Activated CD8-positive, alpha-beta memory T cell treated with anti-CD3 and anti-CD28 coated beads for 36 hours (primary cell): ENCODE measurements around the gene UPK1B. TPM values are rescaled to one million over a fixed set of nuclear protein-coding genes. Genes with fewer than 3 reads are reported as not detected.

Source experiments
- CTCF ChIA-PET: fragments of 350-600 bp; sonication (Branson Sonifier 250); formaldehyde crosslinking; loops from one replicate; lab custom pipeline; 2021; ENCODE audit warnings: antibody characterized with exemption; lab: Charles Lee
- POLR2A ChIA-PET: fragments of 350-600 bp; sonication (Branson Sonifier 250); formaldehyde crosslinking; loops from one replicate; lab custom pipeline; 2021; ENCODE audit warnings: antibody characterized with exemption; lab: Charles Lee
- total RNA-seq, 2 experiments: library from RNA; stranded (reverse); gene quantifications; one replicate each; pipeline ENCODE4 v1.2.3, GENCODE V29; 2021

UPK1B gene
- total RNA-seq, 2 experiments from 2014 or later, result not detected

DNA sequence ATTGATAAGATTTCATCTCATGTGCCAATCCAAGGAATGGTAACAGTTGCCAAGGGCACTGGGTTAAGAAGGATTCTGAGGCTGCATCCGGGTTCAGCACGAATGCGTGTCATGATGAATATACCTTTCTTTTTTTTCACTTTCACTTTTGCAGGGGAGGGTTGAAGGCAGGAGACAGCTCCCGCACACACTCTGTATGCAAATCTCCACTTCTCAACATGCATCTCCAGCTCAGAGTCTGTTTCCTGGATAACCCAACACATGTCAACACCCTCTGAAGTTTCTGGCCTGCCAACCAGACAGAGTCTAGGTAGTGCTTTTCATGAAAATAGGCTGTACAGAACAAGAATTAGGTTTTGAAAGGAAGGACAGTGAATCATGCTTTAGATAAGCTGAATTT, 45.7 kb downstream of the UPK1B start:
- ChIA-PET POLR2A (no interaction called here), CTCF (interaction anchor here (1.6 kb wide), 1 partner anchor 22 kb away, joined by 5 read pairs; the partner anchor contains the start of gene B4GALT4)

DNA sequence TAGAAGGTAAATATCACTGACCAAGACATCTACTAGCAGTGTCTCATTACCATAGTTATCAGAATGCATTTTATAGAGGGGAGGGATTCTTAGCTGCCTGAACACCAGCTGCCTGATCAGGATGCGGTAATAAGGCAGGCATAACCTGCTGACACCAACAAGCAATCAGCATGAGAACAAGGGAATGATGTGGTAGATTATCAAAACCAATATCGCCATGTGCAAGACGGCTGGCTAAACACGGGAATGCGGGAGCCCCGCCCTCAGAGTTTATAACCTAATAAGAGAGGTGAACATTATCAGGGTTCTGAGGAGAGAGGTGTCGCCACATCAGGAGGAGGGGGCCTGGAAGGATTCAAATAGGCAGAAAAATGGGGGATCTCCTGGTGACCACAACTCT, 46.8 kb downstream of the UPK1B start:
- ChIA-PET POLR2A (no interaction called here), CTCF (interaction anchor here (1.6 kb wide), 1 partner anchor 21 kb away, joined by 5 read pairs; the partner anchor contains the start of gene B4GALT4)

DNA sequence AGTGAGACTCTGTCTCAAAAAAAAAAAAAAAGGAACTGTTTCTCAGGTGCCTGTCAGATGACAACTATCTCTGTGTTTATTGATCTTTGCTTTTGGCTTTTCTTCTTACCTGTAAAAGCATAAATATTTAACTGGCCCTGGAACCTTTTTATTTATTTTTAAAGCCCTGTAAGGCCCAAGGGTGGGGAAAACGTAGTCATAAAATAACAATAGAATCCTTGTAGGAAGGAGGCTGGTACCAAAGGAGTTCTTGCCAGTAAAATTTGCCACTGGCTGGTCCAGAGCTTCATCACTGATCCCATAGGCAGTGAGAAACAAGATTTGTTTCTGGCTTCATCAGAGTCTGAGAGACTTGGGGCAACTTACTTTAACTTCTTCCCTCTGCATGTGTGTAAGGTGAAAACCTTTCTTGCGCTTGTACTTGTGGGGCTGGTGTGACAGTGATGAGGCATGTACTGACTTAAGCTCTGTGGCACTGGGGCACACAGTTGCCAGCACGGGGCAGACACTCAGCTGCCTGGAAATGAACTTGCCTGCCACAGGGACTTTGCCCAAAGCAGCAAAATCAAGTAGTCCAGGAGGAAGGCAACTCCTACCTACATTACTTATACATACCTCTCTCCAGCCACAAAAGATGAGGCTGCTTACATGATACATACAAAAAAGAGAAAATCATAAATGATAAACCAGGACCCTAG, 47.7 kb downstream of the UPK1B start:
- ChIA-PET CTCF (no interaction called here), POLR2A (no interaction called here)

DNA sequence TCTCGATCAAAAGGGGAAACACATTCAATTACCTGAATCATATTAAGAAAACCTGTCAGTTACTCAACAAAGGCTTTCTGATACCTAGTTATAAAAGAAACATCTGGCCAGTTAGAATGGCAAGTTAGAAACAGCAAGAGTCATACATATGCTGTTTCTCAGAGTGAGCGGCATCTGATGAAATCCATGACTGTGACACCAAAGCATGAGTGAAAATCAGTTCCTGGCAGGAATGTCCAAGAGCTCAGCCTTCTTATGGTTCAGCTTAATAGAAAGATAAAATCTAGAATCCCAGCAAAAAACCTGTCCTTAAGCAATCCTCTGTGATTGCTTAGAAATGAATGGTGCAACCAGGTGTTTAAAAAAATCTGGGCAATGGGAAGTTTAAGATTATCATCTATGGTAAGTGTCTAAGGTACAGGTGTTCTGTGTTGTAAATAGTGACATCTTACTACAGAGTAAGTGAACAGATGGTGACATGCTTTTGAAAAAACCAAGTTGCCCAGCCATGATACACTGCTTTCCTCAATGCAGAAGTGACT, 48.5 kb downstream of the UPK1B start:
- POLR2A ChIA-PET, result no interaction called here
- CTCF ChIA-PET, result no interaction called here

DNA sequence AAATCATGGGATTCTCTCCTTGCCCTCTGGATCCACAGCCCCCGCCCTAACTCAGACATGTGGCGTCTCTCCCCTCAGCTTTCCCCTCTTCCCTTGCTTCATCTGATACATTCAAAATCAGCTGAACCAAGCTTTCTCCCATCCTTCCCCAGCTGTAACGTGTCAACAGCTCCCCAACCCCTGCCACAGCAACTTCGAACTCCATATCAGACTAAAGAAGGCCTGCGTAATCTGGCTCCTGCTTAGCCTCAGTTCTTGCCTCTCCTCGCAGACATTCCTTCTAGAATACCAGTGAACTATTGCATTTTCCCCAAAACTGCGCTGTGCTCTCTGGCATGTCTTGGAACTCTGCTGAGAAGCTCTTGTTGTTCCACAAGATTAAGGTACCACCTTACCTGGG, 49.0 kb downstream of the UPK1B start:
- POLR2A ChIA-PET, result no interaction called here
- CTCF ChIA-PET, result no interaction called here

DNA sequence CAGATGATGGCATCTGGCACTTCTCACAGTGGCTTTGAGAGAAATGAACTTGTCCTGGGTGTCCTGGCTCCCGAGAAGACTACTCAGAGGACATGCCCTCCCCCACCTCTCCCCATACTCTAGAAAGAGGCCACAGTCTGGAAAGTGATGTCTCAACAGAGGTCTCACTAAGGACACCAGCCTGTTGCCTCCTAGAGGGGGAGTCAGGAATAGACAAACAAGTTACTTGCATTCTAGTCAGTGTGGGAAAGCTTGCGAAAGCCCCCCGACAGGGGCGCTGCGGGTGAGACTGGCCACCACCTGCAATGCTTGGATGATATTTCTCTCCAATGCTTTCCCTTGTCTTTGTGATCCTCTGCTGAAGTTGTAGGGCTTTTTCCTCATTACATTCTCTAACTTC, 50.1 kb downstream of the UPK1B start:
- ChIA-PET CTCF (no interaction called here), POLR2A (no interaction called here)

DNA sequence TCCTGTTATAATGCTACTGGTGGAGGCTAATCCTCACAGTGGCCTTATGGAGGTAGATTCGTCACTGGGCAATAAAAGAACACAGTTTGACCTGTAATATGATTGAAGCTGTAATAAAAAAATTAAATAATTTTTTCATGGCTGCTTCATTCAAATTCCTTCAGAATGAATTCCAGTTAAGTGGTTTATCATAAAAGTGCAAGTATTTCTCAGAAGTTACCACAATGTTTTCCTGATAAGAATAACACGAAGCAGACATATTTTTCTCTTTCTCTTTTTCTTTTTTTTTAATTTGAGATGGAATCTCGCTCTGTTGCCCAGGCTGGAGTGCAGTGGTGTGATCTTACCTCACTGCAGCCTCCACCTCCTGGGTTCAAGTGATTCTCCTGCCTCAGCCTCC, 51.7 kb downstream of the UPK1B start:
- POLR2A ChIA-PET, result no interaction called here
- CTCF ChIA-PET, result interaction anchor here (0.6 to 1.4 kb wide), 3 partner anchors 16 to 188 kb away, joined by 3 read pairs; partner anchors contain the start of gene B4GALT4

DNA sequence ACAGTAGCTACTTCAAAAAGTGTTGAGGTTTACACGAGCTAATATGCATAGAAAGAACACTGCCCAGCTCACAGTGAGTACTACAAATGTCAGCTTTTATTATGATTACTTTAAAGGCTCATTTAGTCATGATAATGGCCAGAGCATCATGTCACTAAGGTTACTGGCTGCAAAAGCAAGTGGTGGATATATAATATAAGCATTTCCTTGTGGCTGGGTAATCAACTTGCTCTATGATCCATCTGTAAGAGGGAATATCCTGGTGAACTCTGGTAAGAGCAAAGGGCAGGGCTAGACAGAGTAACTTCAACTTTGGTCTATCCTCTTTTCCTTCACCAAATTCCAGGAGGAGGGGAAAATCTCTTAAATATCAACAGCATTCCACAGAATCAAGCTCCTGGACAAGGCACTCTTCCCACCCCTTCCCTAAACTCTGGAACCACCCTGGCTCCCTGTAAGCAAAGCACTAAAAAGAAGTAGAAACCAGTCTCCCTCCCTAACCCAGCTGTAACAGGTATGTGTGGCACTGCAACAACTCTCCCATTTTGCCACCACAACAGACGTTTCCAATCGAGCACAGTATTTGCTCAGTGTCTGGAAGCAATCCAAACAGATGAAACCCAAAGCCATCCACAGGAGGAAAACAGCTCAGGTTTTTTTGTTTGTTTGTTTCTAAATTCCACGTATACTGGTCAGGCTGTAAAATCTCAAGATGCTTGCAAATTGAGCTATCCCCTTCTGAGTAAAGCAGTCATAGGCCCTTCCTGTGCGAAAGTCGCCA, 53.9 kb downstream of the UPK1B start:
- ChIA-PET POLR2A (no interaction called here), CTCF (interaction anchor here (1.0 kb wide), 1 partner anchor 343 kb away, joined by 5 read pairs; no protein-coding TSS in a partner anchor)

DNA sequence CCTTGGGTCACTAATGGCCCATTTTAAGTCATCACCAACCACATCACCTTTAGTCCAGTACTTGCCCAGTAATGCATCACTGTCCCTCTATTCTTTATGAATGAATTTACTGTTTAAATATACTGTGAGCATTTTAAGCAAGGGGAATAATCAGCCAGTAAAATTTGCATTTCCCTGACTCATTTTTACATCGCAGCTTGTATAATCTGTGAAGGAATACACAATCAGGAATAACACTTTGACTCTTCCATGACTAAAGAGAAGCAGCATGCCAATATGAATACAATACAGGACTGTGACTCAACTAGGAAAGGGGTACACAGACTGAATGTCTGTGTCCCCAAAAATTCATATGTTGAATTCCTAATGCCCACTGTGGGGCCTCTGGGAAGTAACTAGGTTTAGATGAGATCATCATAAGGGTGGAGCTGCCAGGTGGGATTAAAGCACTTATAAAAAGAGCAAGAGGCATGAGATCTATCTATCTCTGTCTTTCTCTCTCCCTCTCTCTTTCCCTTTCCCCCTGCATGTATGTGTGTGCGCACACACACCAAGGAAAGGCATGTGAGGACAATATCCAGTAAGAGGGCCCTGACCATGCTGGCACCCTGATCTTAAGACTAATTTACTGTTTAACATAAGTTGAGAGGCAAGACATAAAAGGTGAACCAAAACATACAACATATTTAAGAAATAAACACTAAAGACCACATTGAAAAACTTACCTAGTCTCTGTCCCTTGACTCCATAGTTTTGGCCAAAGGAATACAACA, 55.2 kb downstream of the UPK1B start:
- POLR2A ChIA-PET, result no interaction called here
- CTCF ChIA-PET, result no interaction called here

DNA sequence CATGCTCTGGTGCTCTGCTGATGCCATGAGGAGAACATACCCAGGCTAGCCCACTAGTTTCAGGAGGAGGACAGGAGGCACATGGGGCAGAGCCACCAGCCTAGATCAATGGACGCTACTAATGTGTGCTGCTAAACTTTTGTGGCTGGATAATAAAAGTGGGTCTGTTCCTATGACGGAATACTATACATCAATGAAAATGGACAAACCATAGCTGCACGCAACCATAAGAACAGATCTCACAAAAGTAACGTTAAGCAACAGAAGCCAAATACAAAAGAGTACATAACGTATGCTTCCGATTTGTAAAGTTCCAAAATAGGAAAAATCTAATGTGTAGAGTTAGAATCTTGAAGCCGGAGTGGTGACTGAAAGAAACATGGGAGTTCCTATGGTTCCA, 55.8 kb downstream of the UPK1B start:
- ChIA-PET POLR2A (no interaction called here), CTCF (no interaction called here)

DNA sequence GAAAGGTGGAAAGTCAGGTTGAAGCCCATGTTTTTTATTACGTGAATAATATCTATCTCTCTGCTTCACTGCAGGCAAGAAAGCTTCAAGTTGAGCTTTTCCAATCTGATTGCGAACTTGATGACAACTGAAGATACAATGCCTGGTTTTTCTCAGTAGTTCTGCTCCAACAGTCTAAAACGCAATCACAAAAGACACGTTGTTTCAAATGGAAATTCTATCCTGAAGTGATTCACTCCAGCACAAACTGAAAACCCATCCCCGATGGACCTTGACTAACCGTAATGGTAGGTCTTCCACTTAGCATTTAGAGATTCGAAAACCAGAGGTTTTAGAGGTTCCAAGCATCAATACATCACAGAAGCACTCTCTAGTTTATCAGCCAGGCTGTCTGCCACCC, 56.7 kb downstream of the UPK1B start:
- POLR2A ChIA-PET, result no interaction called here

DNA sequence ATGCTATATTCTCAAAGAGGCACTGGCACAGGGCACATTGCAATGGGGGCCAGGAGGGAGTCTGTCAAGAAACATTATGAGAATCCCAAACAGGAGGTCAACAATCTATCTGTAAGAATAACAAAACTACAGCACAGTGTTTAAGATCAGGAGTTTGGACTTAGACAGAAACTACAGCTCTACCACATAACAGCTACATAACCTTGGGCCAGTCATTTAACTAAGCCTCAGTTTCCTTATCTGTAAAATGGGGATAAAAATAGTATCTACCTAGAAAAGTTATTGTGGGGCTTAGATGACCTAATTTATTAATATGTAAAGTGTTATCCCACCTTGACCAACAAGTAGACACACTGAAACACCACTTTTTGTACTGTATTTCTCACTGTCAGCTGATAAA, 57.3 kb downstream of the UPK1B start:
- ChIA-PET POLR2A (no interaction called here), CTCF (no interaction called here)

More for the DNA sequence above, 56.7 kb downstream of the UPK1B start:
- CTCF ChIA-PET, result no interaction called here

DNA sequence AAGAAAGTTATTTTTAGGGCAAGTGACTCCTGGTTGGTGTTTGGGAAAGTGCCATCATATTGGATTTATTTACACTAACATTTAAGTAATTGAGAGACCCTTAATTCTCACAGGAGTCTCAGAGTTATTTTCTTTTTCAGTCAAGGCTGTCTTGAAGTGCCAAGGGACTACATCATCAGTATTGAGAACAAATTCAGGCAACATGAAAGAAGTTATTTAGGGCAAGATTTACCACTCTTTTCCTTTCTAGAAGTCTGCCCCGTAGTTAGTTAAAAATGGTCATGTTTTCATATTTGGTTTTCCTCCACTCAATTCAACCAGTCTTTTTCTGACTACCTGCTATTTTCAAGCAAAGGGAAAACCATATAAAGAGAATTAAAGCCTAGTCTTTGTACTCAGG, 61.2 kb downstream of the UPK1B start:
- ChIA-PET POLR2A (no interaction called here), CTCF (no interaction called here)

DNA sequence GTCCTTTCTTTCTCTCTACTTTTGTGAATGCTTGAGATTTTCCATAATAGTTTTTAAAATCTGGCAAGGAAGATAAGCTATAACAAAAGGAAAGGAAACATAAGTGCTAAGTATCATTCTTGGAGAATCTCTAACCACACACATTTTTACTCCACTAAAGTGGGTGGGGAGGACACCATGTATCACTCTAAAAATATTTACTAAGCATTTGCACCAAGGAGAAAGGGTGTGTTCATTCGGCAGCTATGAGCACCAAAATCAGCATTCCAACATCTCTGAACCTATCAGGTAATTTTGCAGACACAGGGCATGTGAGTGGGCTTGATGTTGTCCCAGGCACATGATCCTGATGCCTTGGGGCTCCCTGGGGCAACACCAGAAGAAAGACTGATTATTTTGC, 61.8 kb downstream of the UPK1B start:
- CTCF ChIA-PET, result no interaction called here
- POLR2A ChIA-PET, result no interaction called here

DNA sequence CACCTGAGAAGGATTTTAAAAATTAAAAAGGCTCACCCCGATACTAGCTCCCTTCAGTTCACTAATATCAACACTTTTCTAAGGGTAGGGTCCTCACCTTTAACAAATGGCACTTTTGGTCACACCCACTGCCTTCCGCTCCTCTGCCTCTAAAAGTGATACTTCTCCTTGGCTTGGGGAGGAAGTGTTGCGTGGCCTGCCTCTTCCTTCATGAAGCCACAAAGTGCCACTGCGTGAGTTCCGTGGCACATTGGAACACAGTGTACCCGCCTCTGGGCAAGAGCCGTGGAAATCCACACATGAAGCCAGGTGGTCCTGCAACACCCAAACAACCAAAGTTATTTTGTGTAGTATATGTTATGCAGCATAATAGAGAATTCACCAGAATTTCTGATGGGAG, 63.4 kb downstream of the UPK1B start:
- POLR2A ChIA-PET, result no interaction called here
- CTCF ChIA-PET, result interaction anchor here (1.5 kb wide), 1 partner anchor 40 kb away, joined by 3 read pairs; no protein-coding TSS in a partner anchor

DNA sequence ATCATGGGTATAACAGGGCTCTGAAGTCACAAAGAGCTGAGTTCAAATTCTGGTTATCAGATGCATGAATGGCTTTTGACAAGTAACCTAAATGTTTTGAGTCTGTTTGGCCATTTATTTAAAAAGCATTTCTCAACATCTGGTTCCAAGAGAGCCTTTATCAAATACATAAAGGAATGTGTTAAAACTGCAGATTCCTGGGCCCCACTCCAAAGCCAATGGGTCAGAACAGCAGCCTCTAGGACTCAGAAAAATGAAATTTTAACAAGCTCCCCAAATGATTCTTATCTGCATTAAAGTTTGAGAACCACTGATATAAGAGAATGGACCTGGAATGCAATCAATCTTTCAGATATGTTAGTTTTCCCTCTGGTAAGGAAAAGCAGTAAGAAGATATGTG, 63.9 kb downstream of the UPK1B start:
- ChIA-PET CTCF (interaction anchor here (0.8 to 1.5 kb wide), 2 partner anchors 39 to 353 kb away, joined by 3 to 5 read pairs; no protein-coding TSS in a partner anchor), POLR2A (no interaction called here)

DNA sequence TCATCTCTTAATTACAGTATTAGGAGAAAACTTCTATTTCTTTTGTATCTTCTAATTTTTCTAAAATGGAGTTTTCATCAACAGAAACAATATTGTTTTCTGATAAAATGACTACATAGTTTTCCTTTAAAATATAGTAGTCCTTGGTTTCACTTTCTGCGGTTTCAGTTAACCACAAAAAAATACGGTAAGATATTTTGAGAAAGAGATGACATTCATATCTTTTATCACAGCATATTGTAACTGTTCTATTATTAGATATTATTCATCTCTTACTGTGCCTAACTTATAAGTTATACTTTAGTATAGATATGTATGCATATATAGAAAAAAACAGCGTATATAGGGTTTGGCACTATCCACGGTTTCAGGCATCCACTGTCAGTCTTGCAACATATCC, 65.0 kb downstream of the UPK1B start:
- ChIA-PET POLR2A (no interaction called here), CTCF (interaction anchor here (0.7 kb wide), 1 partner anchor 81 kb away, joined by 5 read pairs; no protein-coding TSS in a partner anchor)

DNA sequence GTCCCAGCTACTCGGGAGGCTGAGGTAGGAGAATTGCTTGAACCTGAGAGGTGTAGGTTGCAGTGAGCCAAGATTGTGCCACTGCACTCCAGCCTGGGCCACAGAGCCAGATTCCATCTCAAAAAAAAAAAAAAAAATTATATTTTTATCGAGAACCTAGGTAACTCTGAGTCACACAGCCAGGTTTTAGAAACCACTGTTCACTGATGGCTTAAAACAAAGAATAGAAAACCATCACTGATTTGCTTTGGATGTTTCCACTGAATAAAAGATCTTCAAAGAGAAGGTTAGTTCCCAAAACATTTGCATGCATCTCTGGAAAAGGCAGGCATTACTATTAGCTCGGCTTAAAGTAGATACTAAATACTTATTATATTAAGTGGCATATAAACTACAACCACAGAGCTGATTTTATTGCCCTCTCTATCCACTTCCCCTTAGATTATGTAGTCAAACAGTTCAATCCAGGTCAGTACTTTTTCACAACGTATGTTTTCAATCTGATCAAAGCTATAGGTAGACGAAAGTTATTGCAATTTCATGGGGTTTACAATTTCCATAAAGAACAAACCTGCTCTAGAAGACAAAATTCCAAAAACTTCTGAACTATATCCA, 65.9 kb downstream of the UPK1B start:
- POLR2A ChIA-PET, result no interaction called here
- CTCF ChIA-PET, result interaction anchor here (0.7 to 0.8 kb wide), 4 partner anchors 51 to 82 kb away, joined by 3 to 5 read pairs (median 4); no protein-coding TSS in a partner anchor

DNA sequence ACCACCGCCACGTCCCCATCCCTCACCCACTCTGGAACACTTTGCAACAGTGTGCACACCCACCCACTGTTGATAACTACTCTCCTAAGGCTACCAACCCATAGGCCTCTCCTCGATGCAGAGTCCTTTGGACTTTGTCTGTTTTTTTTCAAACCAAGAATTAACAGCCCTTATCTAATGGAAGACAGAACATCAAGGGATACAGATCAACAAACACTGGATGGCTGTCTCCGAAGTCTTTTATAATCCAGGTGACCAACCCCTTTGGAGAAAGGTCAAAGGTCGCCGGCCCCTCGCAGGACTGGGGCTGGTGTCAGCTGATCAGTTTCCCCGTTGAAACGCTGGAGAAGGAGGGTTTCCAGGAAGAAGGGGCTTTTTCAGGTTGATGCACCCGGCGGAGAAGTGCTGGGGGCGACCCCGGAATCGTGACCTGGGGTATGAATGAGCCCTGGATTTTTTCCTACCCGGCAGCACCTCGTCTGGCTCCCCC, 66.7 kb downstream of the UPK1B start:
- POLR2A ChIA-PET, result interaction anchor here (1.1 to 1.2 kb wide), 3 partner anchors 55 to 222 kb away, joined by 3 to 7 read pairs (median 4); partner anchors contain the start of gene ARHGAP31
- CTCF ChIA-PET, result interaction anchor here (0.7 to 1.6 kb wide), 6 partner anchors 21 to 223 kb away, joined by 3 to 7 read pairs (median 5); partner anchors contain the start of genes IGSF11 and TMEM39A
